Measurements from ENCODE around the gene NUPR1. TPM values are rescaled to one million over a fixed set of nuclear protein-coding genes. Genes with fewer than 3 reads are reported as not detected.

Gene NUPR1
- total and polyA plus RNA-seq, 2 of the 13 experiments (the other 11 are each of a cell fraction or from before 2014, with no cell fraction given) = 18.0 to 25.6 TPM

DNA sequence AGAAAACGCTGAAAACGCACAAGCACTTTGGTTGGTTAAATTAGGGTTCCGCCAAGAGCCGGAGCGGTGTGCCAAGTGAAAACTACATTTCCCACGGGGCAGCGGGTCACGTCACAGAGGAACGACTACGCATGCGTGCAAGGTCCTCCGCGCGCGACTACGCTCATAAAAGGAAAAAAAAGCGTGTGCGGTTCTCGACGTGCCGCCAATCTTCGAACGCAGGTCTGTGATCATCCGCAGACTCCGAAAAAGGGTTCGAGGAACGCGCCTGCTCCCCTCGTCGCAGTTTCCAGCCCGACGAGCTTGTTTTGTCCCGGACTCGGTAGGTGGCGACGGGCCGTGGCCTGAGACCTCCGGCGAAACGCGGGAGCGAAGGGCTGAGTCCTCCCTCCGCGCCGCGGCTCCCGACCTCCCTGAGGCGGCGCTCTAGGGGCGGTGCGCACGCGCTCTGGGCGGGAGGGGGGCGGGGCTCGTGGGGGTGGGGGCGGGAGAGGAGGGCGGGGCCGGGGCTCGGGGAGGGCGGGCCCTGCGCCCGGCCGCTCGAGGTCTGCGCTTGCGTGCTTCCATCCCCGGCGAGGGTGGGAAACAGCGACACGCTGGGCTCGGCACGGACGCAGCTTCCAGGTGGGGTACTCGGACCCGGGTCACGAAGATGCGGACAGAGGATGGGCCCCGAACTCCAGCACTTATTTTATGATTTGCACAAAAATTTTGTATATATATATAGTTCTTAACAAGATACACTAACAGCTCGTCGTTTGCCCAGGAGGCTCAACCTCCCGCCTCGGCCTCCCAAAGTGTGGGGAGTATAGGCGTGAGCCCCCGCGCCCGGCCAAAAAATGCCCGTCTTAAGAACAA is 15.2 kb upstream of the NUPR1 start, which contains the start of gene SGF29 (continued):
- TF ChIP-seq, protein P1, sequence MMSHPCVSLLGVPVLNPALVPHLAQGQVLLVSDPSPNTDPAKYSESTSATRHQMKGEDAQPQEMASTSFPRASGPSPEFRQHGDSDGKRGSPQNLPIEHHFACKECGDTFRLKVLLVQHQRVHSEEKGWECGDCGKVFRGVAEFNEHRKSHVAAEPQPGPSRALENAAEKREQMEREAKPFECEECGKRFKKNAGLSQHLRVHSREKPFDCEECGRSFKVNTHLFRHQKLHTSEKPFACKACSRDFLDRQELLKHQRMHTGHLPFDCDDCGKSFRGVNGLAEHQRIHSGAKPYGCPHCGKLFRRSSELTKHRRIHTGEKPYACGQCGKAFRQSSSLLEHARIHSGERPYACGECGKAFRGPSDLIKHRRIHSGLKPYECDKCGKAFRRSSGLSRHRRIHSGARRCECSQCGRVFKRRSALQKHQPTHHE (CRISPR knock-in tag; IDR thresholded peaks at IDR 0.05; ENCODE audit: borderline replicate concordance) = peak; percentile 72; the same call in 1 of the 2 replicates
- TF ChIP-seq RFX1 (IDR thresholded peaks at IDR 0.05) (no peak), HNF4G (IDR thresholded peaks at IDR 0.05; ENCODE audit: borderline replicate concordance, low read depth, low read length) (peak; percentile 25; the same call in 1 of the 2 replicates), HNF4G (CRISPR knock-in tag; IDR thresholded peaks at IDR 0.05; ENCODE audit: borderline replicate concordance, low read depth) (no peak; the same call in 1 of the 2 replicates), SMYD3 (CRISPR knock-in tag; IDR thresholded peaks at IDR 0.05) (0 out of 2 replicates have a peak, but pooled peaks have one; percentile 16), NFE2L2 (IDR thresholded peaks at IDR 0.05; ENCODE audit: low read length) (no peak), KLF9 (CRISPR knock-in tag; IDR thresholded peaks at IDR 0.05; ENCODE audit: low read depth) (peak; percentile 80; the same call in 1 of the 2 replicates), ZNF879 (CRISPR knock-in tag; IDR thresholded peaks at IDR 0.05) (no peak), IRX3 (CRISPR knock-in tag; IDR thresholded peaks at IDR 0.05; ENCODE audit: borderline replicate concordance, low read depth) (peak; percentile 89; the same call in 1 of the 2 replicates), WIZ (CRISPR knock-in tag; IDR thresholded peaks at IDR 0.05) (0 out of 2 replicates have a peak, but pooled peaks have one; percentile 76), ZNF441 (CRISPR knock-in tag; IDR thresholded peaks at IDR 0.05; ENCODE audit: borderline replicate concordance) (no peak), RNF2 (conservative IDR thresholded peaks at IDR 0.05; ENCODE audit: low read depth) (peak; percentile 91), CC2D1A (CRISPR knock-in tag; IDR thresholded peaks at IDR 0.05) (0 out of 2 replicates have a peak, but pooled peaks have one; percentile 69), TBP (CRISPR knock-in tag; IDR thresholded peaks at IDR 0.05) (no peak; the same call in 1 of the 2 replicates), TCF12 (IDR thresholded peaks at IDR 0.05) (no peak), TCF12 (CRISPR knock-in tag; IDR thresholded peaks at IDR 0.05) (peak; percentile 25; the same call in 1 of the 2 replicates), KLF13 (CRISPR knock-in tag; IDR thresholded peaks at IDR 0.05) (peak; percentile 45; the same call in 1 of the 2 replicates), HOXA3 (CRISPR knock-in tag; IDR thresholded peaks at IDR 0.05) (peak; percentile 90), DPF2 (CRISPR knock-in tag; IDR thresholded peaks at IDR 0.05; ENCODE audit: borderline replicate concordance, low read depth) (0 out of 2 replicates have a peak, but pooled peaks have one; percentile 37), NBN (conservative IDR thresholded peaks at IDR 0.05) (no peak), ZNF816 (CRISPR knock-in tag; IDR thresholded peaks at IDR 0.05; ENCODE audit: borderline replicate concordance) (no peak), MYNN (CRISPR knock-in tag; IDR thresholded peaks at IDR 0.05; ENCODE audit: low read depth) (no peak), MAZ (IDR thresholded peaks at IDR 0.05; ENCODE audit: borderline replicate concordance, low read depth, low read length) (peak; percentile 82; the same call in 1 of the 2 replicates), MAZ (CRISPR knock-in tag; IDR thresholded peaks at IDR 0.05; ENCODE audit: low read depth) (peak; percentile 96), ZNF367 (CRISPR knock-in tag; IDR thresholded peaks at IDR 0.05; ENCODE audit: borderline replicate concordance) (no peak)
- TF ChIP-seq, protein P2, sequence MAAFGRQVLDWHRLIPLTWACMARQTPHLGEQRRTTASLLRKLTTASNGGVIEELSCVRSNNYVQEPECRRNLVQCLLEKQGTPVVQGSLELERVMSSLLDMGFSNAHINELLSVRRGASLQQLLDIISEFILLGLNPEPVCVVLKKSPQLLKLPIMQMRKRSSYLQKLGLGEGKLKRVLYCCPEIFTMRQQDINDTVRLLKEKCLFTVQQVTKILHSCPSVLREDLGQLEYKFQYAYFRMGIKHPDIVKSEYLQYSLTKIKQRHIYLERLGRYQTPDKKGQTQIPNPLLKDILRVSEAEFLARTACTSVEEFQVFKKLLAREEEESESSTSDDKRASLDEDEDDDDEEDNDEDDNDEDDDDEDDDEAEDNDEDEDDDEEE (CRISPR knock-in tag; IDR thresholded peaks at IDR 0.05) = peak; percentile 95; the same call in 1 of the 2 replicates
- TF ChIP-seq, protein P3, sequence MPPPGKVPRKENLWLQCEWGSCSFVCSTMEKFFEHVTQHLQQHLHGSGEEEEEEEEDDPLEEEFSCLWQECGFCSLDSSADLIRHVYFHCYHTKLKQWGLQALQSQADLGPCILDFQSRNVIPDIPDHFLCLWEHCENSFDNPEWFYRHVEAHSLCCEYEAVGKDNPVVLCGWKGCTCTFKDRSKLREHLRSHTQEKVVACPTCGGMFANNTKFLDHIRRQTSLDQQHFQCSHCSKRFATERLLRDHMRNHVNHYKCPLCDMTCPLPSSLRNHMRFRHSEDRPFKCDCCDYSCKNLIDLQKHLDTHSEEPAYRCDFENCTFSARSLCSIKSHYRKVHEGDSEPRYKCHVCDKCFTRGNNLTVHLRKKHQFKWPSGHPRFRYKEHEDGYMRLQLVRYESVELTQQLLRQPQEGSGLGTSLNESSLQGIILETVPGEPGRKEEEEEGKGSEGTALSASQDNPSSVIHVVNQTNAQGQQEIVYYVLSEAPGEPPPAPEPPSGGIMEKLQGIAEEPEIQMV (CRISPR knock-in tag; IDR thresholded peaks at IDR 0.05; ENCODE audit: low read depth) = peak; percentile 92; the same call in 1 of the 2 replicates
- TF ChIP-seq, protein P4, sequence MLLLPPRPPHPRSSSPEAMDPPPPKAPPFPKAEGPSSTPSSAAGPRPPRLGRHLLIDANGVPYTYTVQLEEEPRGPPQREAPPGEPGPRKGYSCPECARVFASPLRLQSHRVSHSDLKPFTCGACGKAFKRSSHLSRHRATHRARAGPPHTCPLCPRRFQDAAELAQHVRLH (CRISPR knock-in tag; IDR thresholded peaks at IDR 0.05; ENCODE audit: borderline replicate concordance, low read depth) = peak; percentile 85
